ENCODE measurements around the gene ACP7. TPM values are rescaled to one million over a fixed set of nuclear protein-coding genes. Genes with fewer than 3 reads are reported as not detected.
"Not testable (repeated sequence)": the region's sequence is repeated elsewhere in the genome, so short reads cannot be mapped to it uniquely, and the experiment has no call there.

The ACP7 gene
- not detected for polyA plus RNA-seq (2012; ENCODE audit: insufficient read depth, insufficient read length)

- DNase-seq (ENCODE audit: low read depth, low spot score) = no peak
- no peak within 1 kb of the TSS for H3K4me3 ChIP-seq (ENCODE audit: low read length)
Measured at GRCh38 chr19:39083983-39084731, at the start of gene ACP7. Gene ACP7 (plus strand): TSS chr19:39084368. CDS start chr19:39085270, 902 bp downstream.

- DNase-seq (ENCODE audit: low read depth, low spot score) = no peak
- no peak overlapping the region for H3K4me3 ChIP-seq (ENCODE audit: low read length)
Measured at GRCh38 chr19:39036581-39036980, 47.6 kb upstream of the ACP7 start.

DNA sequence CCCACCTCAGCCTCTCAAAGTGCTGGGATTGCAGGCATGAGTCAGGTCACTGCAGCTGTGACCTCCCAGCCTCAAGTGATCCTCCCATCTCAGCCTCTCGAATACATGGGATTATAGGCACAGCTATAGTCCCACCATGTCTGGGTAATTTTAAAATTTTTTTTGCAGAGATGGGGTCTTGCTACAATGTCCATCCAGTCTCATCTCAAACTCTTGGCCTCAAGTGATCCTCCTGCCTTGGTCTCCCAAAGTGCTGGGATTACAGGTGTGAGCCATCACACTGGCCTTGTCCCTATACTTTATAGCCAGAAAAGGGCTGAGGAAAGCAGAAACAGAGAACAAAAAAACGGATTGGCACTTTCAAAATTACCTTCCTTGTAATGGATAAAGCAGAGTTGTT is 47.0 kb upstream of the ACP7 start:
- DNase-seq (ENCODE audit: low read depth, low spot score) = no peak
- no peak overlapping the region for H3K4me3 ChIP-seq (ENCODE audit: low read length)

GRCh38 chr19:39038098-39038497 is 46.1 kb upstream of the ACP7 start:
- no peak overlapping the region for H3K4me3 ChIP-seq (ENCODE audit: low read length)
- no peak for DNase-seq (ENCODE audit: low read depth, low spot score)

DNA sequence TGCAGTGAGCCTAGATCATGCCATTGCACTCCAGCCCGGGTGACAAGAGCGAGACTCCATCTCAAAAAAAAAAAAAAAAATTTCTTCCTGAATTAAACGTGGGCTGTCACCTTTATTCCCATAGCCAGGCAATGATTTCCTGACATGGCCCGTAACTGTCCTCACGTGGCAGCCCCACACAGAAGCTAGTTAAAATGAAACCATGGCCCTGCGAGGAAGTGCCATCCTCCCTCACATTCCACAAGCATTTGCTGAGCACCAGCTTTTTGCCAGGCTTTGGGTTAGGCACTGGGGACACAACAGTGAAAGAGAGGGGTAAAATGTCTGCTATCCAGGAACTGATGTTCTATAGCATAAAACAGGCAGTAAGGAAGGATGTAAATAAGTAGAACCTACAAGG is 38.7 kb upstream of the ACP7 start:
- no peak overlapping the region for H3K4me3 ChIP-seq (ENCODE audit: low read length)
- no peak for DNase-seq (ENCODE audit: low read depth, low spot score)

- peak; percentile 67 for DNase-seq (ENCODE audit: low read depth, low spot score)
- no peak overlapping the region for H3K4me3 ChIP-seq (ENCODE audit: low read length)
Measured at GRCh38 chr19:39046037-39046821, 37.9 kb upstream of the ACP7 start.

GRCh38 chr19:39047073-39047472 is 37.1 kb upstream of the ACP7 start:
- H3K4me3 ChIP-seq (ENCODE audit: low read length) = no peak overlapping the region
- DNase-seq (ENCODE audit: low read depth, low spot score) = no peak

GRCh38 chr19:39052243-39052746 is 31.9 kb upstream of the ACP7 start:
- peak; percentile 27 for DNase-seq (ENCODE audit: low read depth, low spot score)
- no peak overlapping the region for H3K4me3 ChIP-seq (ENCODE audit: low read length)

GRCh38 chr19:39052846-39053245 is 31.3 kb upstream of the ACP7 start:
- no peak for DNase-seq (ENCODE audit: low read depth, low spot score)
- H3K4me3 ChIP-seq (ENCODE audit: low read length) = no peak overlapping the region

- H3K4me3 ChIP-seq (ENCODE audit: low read length) = no peak overlapping the region
- no peak for DNase-seq (ENCODE audit: low read depth, low spot score)
Measured at GRCh38 chr19:39053276-39054090, 30.7 kb upstream of the ACP7 start.

DNA sequence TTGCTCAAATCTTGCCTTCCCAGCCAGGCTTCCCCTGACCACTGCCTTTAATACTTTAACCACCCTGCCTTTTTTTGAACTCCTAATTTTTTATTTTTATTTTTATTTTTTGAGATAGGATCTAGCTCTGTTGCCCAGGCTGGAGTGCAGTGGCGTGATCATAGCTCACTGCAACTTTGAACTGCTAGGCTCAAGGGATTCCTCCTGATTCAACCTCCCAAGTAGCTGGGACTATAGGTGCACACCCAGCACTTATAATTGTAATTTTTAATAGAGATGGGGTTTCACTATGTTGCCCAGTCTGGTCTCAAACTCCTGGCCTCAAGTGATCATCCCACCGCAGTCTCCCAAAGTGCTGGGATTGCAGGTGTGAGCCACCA is 30.1 kb upstream of the ACP7 start:
- no peak overlapping the region for H3K4me3 ChIP-seq (ENCODE audit: low read length)
- no peak for DNase-seq (ENCODE audit: low read depth, low spot score)

- H3K4me3 ChIP-seq (ENCODE audit: low read length) = no peak overlapping the region
- no peak for DNase-seq (ENCODE audit: low read depth, low spot score)
Measured at GRCh38 chr19:39057615-39058014, 26.6 kb upstream of the ACP7 start.

- no peak for DNase-seq (ENCODE audit: low read depth, low spot score)
- no peak overlapping the region for H3K4me3 ChIP-seq (ENCODE audit: low read length)
Measured at GRCh38 chr19:39059302-39059701, 24.9 kb upstream of the ACP7 start.

GRCh38 chr19:39060171-39060570 is 24.0 kb upstream of the ACP7 start:
- H3K4me3 ChIP-seq (ENCODE audit: low read length) = no peak overlapping the region
- no peak for DNase-seq (ENCODE audit: low read depth, low spot score)

- no peak for DNase-seq (ENCODE audit: low read depth, low spot score)
Measured at GRCh38 chr19:39064405-39064804, 19.8 kb upstream of the ACP7 start.

GRCh38 chr19:39065928-39066327 is 18.2 kb upstream of the ACP7 start:
- DNase-seq (ENCODE audit: low read depth, low spot score) = no peak

More at GRCh38 chr19:39064405-39064804, 19.8 kb upstream of the ACP7 start:
- H3K4me3 ChIP-seq (ENCODE audit: low read length) = no peak overlapping the region

DNA sequence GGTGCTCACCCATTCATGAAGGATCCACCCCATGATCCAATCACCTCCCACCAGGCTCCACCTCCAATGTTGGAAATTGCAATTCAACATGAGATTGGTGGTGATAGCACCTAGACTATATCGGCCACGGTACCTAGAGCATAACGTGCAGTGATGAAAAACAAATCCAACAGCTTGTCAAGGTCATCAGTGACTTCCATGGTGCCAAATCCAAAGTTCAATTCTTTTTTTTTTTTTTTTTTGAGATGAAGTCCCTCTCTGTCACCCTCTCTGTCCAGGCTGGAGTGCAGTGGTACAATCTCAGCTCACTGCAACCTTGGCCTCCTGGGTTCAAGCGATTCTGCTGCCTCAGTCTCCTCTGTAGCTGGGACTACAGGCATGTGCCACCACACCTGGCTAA is 17.1 kb upstream of the ACP7 start:
- no peak for DNase-seq (ENCODE audit: low read depth, low spot score)
- no peak overlapping the region for H3K4me3 ChIP-seq (ENCODE audit: low read length)

More at GRCh38 chr19:39065928-39066327, 18.2 kb upstream of the ACP7 start:
- no peak overlapping the region for H3K4me3 ChIP-seq (ENCODE audit: low read length)

GRCh38 chr19:39068259-39068658 is 15.9 kb upstream of the ACP7 start:
- not testable (repeated sequence) for H3K4me3 ChIP-seq (ENCODE audit: low read length); DNase-seq (ENCODE audit: low read depth, low spot score)

- no peak overlapping the region for H3K4me3 ChIP-seq (ENCODE audit: low read length)
- DNase-seq (ENCODE audit: low read depth, low spot score) = no peak
Measured at GRCh38 chr19:39070888-39071287, 13.3 kb upstream of the ACP7 start.

Data from Jurkat, Clone E6-1 (cell line).